Astrocyte (in vitro differentiated cells and primary cell): Measurements from ENCODE around the gene XYLT1. TPM values are rescaled to one million over a fixed set of nuclear protein-coding genes. Genes with fewer than 3 reads are reported as not detected.

Source experiments
- DNase-seq: peaks from one replicate; pipeline ENCODE4 v3.0.0-alpha.2; 2010; ENCODE audit warnings: low read depth
- FAIRE-seq: peaks from 2 replicates; lab custom pipeline; 2011; peaks lifted over from hg19 to GRCh38; lab: Jason Lieb, UNC
- H2AFZ ChIP-seq: 2 replicates; pipeline ENCODE4 v1.6.0; 2012; ENCODE audit warnings: low read depth, low read length, inconsistent platforms
- H3K27ac ChIP-seq: 2 replicates; pipeline ENCODE4 v1.5.1; 2011; ENCODE audit warnings: low read depth, low read length, inconsistent platforms
- H3K27me3 ChIP-seq: 2 replicates; pipeline ENCODE4 v1.6.0; 2011; ENCODE audit warnings: low read length, inconsistent platforms; ENCODE audit not compliant: insufficient read depth
- H3K36me3 ChIP-seq: 2 replicates; pipeline ENCODE4 v1.5.1; 2011; ENCODE audit warnings: low read length, inconsistent platforms; ENCODE audit not compliant: insufficient read depth
- H3K4me1 ChIP-seq: 2 replicates; pipeline ENCODE4 v1.5.1; 2011; ENCODE audit warnings: low read length, inconsistent platforms; ENCODE audit not compliant: insufficient read depth
- H3K4me2 ChIP-seq: 2 replicates; pipeline ENCODE4 v1.6.0; 2012; ENCODE audit warnings: low read length, inconsistent platforms
- H3K4me3 ChIP-seq: 2 replicates; pipeline ENCODE4 v1.5.1; 2011; ENCODE audit warnings: low read depth, mild to moderate bottlenecking, low read length, inconsistent platforms; ENCODE audit not compliant: insufficient read depth
- H3K79me2 ChIP-seq: 2 replicates; pipeline ENCODE4 v1.6.0; 2012; ENCODE audit warnings: mild to moderate bottlenecking, low read length, inconsistent platforms; ENCODE audit not compliant: insufficient read depth
- H3K9ac ChIP-seq: 2 replicates; pipeline ENCODE4 v1.6.0; 2012; ENCODE audit warnings: mild to moderate bottlenecking, low read length, inconsistent platforms
- H3K9me3 ChIP-seq: 2 replicates; pipeline ENCODE4 v1.5.1; 2012; ENCODE audit warnings: low read depth, mild to moderate bottlenecking, low read length, inconsistent platforms; ENCODE audit not compliant: insufficient read depth
- H4K20me1 ChIP-seq: 2 replicates; pipeline ENCODE4 v1.6.0; 2012; ENCODE audit warnings: low read length, inconsistent platforms; ENCODE audit not compliant: insufficient read depth
- H3K27ac Mint-ChIP-seq: one replicate; pipeline ENCODE4 v1.8.0; 2021; ENCODE audit warnings: mild to moderate bottlenecking, mixed read lengths; ENCODE audit not compliant: unreplicated experiment
- H3K27me3 Mint-ChIP-seq: one replicate; pipeline ENCODE4 v1.8.0; 2021; ENCODE audit warnings: low read depth, mixed read lengths; ENCODE audit not compliant: unreplicated experiment
- H3K36me3 Mint-ChIP-seq: one replicate; pipeline ENCODE4 v1.8.0; 2021; ENCODE audit warnings: low read depth, mixed read lengths; ENCODE audit not compliant: unreplicated experiment
- H3K4me1 Mint-ChIP-seq: one replicate; pipeline ENCODE4 v1.8.0; 2021; ENCODE audit warnings: low read depth, mixed read lengths; ENCODE audit not compliant: unreplicated experiment
- H3K4me3 Mint-ChIP-seq: one replicate; pipeline ENCODE4 v1.8.0; 2021; ENCODE audit warnings: mild to moderate bottlenecking, moderate library complexity, mixed read lengths; ENCODE audit not compliant: unreplicated experiment
- H3K9me3 Mint-ChIP-seq: one replicate; pipeline ENCODE4 v1.8.0; 2021; ENCODE audit warnings: mild to moderate bottlenecking, mixed read lengths; ENCODE audit not compliant: unreplicated experiment
- EZH2 ChIP-seq: IDR thresholded peaks from 2 replicates; pipeline ENCODE4 v1.6.1; 2012; ENCODE audit warnings: mild to moderate bottlenecking, low read length, inconsistent platforms; ENCODE audit not compliant: insufficient read depth
- total RNA-seq: library from RNA; stranded (reverse); gene quantifications from 2 replicates; pipeline ENCODE4 v1.2.1, GENCODE V29; 2021
- TF ChIP-seq, protein P1 (sequence below): IDR thresholded peaks from 2 replicates; pipeline ENCODE4 v1.5.1; 2011; ENCODE audit warnings: low read depth, mild to moderate bottlenecking, inconsistent platforms, low read length, moderate library complexity; ENCODE audit not compliant: insufficient read depth

Gene XYLT1
- total RNA-seq, 1 donor from 2014 or later: 22.9 TPM

DNA sequence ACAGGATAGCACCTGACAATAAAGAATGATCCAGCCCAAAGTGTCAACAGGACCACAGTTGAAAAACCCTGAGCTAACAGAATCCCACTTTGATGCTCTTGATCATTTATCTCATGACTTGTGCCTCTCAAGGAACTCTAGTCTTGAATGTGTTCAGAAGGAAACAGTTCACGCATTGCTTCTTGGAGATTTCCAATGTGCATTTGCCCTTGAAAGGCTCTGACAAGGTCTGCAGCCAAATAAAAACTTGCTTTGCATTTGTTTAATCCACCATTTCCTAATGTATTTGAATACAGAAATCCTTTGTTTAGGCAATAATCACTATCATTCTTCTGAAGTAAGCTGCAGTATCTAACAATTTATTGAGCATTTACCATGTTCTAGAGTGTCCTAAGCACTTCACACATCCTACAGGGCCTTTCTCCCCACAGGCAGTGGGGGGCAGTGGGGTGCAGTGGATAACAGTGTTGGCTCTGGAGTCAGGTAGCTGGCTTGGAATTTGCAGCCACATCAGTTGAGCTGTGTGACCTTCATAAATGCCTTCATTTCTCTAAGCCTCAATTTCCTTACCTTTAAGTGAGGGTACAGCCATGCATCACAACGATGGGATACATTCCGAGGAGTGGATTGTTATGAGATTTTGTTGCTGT, 239.7 kb downstream of the XYLT1 start:
- Histone ChIP-seq H3K36me3 (peaks cover 9% of the 10 kb centered on the region), H3K4me1 (peaks cover under 1% of the 10 kb centered on the region), H3K9ac (no peak overlapping the region), H2AFZ (no peak overlapping the region), H3K4me2 (no peak overlapping the region), H3K27me3 (no peaks in the 10 kb centered on the region), H3K4me3 (no peak overlapping the region), H3K79me2 (peaks cover 11% of the 10 kb centered on the region), H4K20me1 (peaks cover 81% of the 10 kb centered on the region), H3K27ac (no peak overlapping the region), H3K9me3 (no peaks in the 10 kb centered on the region)
- peaks cover 3% of the 10 kb centered on the region for H3K9me3 Mint-ChIP-seq
- H3K4me1 Mint-ChIP-seq: no peaks in the 10 kb centered on the region
- no peak overlapping the region for H3K27ac Mint-ChIP-seq
- no peaks in the 10 kb centered on the region for H3K27me3 Mint-ChIP-seq
- FAIRE-seq (no peak), DNase-seq (no peak)
- peaks cover 6% of the 10 kb centered on the region for H3K36me3 Mint-ChIP-seq
- H3K4me3 Mint-ChIP-seq: no peak overlapping the region
- TF ChIP-seq, protein P1, sequence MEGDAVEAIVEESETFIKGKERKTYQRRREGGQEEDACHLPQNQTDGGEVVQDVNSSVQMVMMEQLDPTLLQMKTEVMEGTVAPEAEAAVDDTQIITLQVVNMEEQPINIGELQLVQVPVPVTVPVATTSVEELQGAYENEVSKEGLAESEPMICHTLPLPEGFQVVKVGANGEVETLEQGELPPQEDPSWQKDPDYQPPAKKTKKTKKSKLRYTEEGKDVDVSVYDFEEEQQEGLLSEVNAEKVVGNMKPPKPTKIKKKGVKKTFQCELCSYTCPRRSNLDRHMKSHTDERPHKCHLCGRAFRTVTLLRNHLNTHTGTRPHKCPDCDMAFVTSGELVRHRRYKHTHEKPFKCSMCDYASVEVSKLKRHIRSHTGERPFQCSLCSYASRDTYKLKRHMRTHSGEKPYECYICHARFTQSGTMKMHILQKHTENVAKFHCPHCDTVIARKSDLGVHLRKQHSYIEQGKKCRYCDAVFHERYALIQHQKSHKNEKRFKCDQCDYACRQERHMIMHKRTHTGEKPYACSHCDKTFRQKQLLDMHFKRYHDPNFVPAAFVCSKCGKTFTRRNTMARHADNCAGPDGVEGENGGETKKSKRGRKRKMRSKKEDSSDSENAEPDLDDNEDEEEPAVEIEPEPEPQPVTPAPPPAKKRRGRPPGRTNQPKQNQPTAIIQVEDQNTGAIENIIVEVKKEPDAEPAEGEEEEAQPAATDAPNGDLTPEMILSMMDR: no peak
- TF ChIP-seq EZH2: no peak

DNA sequence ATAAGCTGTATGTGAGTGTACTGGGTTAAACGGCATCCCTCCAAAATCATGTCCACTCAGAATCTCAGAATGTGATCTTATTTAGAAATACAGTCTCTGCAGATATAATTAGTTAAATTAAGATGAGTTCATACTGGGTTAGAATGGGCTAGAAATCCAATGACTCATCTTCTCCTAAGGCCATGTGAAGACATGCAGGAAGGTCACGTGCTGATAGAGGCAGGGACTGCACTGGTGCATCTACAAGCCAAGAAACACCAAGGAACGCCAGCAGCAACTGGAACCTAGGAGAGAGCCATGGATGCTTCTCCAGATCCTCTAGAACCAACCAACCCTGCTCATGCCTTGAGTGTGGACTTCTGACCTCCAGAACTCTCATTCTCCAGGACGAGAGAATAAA, 241.0 kb downstream of the XYLT1 start:
- peaks cover 3% of the 10 kb centered on the region for H3K4me1 Mint-ChIP-seq
- H3K36me3 Mint-ChIP-seq: peaks cover 6% of the 10 kb centered on the region
- no peak for FAIRE-seq
- H3K4me2 ChIP-seq: no peak overlapping the region
- no peak overlapping the region for H3K9ac ChIP-seq
- DNase-seq: no peak
- H3K9me3 ChIP-seq: no peaks in the 10 kb centered on the region
- H3K4me3 ChIP-seq: no peak overlapping the region
- TF ChIP-seq, protein P1: no peak
- no peak for TF ChIP-seq EZH2
- H3K27ac ChIP-seq: no peak overlapping the region
- peaks cover 14% of the 10 kb centered on the region for H3K4me1 ChIP-seq
- no peaks in the 10 kb centered on the region for H3K27me3 ChIP-seq
- peaks cover 83% of the 10 kb centered on the region for H4K20me1 ChIP-seq
- peaks cover 9% of the 10 kb centered on the region for H3K36me3 ChIP-seq
- H3K9me3 Mint-ChIP-seq: peaks cover 3% of the 10 kb centered on the region
- no peak overlapping the region for H3K4me3 Mint-ChIP-seq
- H3K79me2 ChIP-seq: peaks cover 7% of the 10 kb centered on the region
- no peak overlapping the region for H3K27ac Mint-ChIP-seq
- H2AFZ ChIP-seq: no peak overlapping the region
- no peaks in the 10 kb centered on the region for H3K27me3 Mint-ChIP-seq

DNA sequence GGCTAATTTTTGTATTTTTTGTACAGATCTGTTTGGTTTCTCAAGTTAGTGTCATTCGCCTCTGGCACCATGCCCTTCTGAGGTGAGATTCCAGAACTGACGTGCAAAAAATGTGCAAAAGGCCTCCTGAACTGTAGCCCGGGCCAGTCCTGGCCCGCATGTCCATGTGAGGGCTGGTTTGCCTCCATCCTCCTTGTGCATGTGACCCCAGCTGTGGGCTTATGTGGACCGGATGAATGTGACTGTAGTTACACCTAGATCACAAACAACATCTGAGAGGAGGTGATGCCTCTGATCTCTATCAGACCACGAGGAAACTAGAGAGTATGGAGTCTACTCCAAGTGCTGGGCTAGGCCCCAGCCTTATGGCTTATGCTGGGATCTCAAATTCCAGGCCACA, 241.6 kb downstream of the XYLT1 start:
- peaks cover 3% of the 10 kb centered on the region for H3K9me3 Mint-ChIP-seq
- peaks cover 3% of the 10 kb centered on the region for H3K4me1 Mint-ChIP-seq
- no peak overlapping the region for H3K4me3 Mint-ChIP-seq
- Histone ChIP-seq H3K9ac (no peak overlapping the region), H2AFZ (no peak overlapping the region), H4K20me1 (peaks cover 88% of the 10 kb centered on the region), H3K36me3 (peaks cover 9% of the 10 kb centered on the region), H3K4me2 (no peak overlapping the region), H3K27me3 (no peaks in the 10 kb centered on the region), H3K9me3 (no peaks in the 10 kb centered on the region), H3K27ac (no peak overlapping the region), H3K79me2 (peaks cover 7% of the 10 kb centered on the region), H3K4me1 (peaks cover 14% of the 10 kb centered on the region), H3K4me3 (no peak overlapping the region)
- H3K36me3 Mint-ChIP-seq: peaks cover 7% of the 10 kb centered on the region
- no peak for FAIRE-seq
- H3K27ac Mint-ChIP-seq: no peak overlapping the region
- no peak for DNase-seq
- TF ChIP-seq, protein P1: no peak
- TF ChIP-seq EZH2: no peak
- H3K27me3 Mint-ChIP-seq: no peaks in the 10 kb centered on the region
